Epithelial cell of proximal tubule (primary cell): Measurements from ENCODE around the gene CRACDL. TPM values are rescaled to one million over a fixed set of nuclear protein-coding genes. Genes with fewer than 3 reads are reported as not detected.
"Not testable (repeated sequence)": the region's sequence is repeated elsewhere in the genome, so short reads cannot be mapped to it uniquely, and the experiment has no call there.

ENCODE experiments used
- DNase-seq: peaks from one replicate; pipeline ENCODE4 v3.0.0-alpha.2; 2011; ENCODE audit warnings: low read depth
- H3K4me3 ChIP-seq: 2 replicates; pipeline ENCODE4 v1.5.1; 2011; ENCODE audit warnings: low read depth, mild to moderate bottlenecking, low read length
- CTCF ChIP-seq: conservative IDR thresholded peaks from 2 replicates; pipeline ENCODE4 v1.5.1; 2012; ENCODE audit warnings: low read depth, mild to moderate bottlenecking, low read length
- total RNA-seq: library from RNA; depleted of rRNA; stranded (reverse); fragments of >200 nt; gene quantifications from 2 replicates; pipeline ENCODE4 v1.2.3, GENCODE V29; 2015

Gene CRACDL
- total RNA-seq, 1 donor from 2014 or later = 1.0 TPM

GRCh38 chr2:98759338-98759737, 176.7 kb downstream of the CRACDL start:
- TF ChIP-seq CTCF = no peak
- no peak for DNase-seq
- H3K4me3 ChIP-seq = no peak overlapping the region

- no peak overlapping the region for H3K4me3 ChIP-seq
- DNase-seq = peak; percentile 80
- TF ChIP-seq CTCF = no peak
These were observed 178.1 kb downstream of the CRACDL start for GRCh38 chr2:98757904-98758421.

- H3K4me3 ChIP-seq = no peak overlapping the region
- TF ChIP-seq CTCF = no peak
- no peak for DNase-seq
These were observed 182.2 kb downstream of the CRACDL start for GRCh38 chr2:98753801-98754200.

- not testable (repeated sequence) for DNase-seq
These were observed 183.3 kb downstream of the CRACDL start for GRCh38 chr2:98752711-98753110.

GRCh38 chr2:98751748-98752147, 184.3 kb downstream of the CRACDL start:
- DNase-seq = no peak
- no peak for TF ChIP-seq CTCF
- no peak overlapping the region for H3K4me3 ChIP-seq

More at GRCh38 chr2:98752711-98753110, 183.3 kb downstream of the CRACDL start:
- not testable (repeated sequence) for H3K4me3 ChIP-seq

GRCh38 chr2:98750593-98751282, 185.3 kb downstream of the CRACDL start:
- H3K4me3 ChIP-seq = no peak overlapping the region
- DNase-seq = no peak
- no peak for TF ChIP-seq CTCF

GRCh38 chr2:98749066-98749450, 187.0 kb downstream of the CRACDL start:
- TF ChIP-seq CTCF = no peak
- no peak for DNase-seq
- H3K4me3 ChIP-seq = no peak overlapping the region
